HepG2 (cell line): ENCODE data around the gene VSTM4. TPM values are rescaled to one million over a fixed set of nuclear protein-coding genes. Genes with fewer than 3 reads are reported as not detected.

ENCODE experiments used
- ATAC-seq: fragments of 200-7000 bp; cut with Tn5 transposase; 3 replicates; pipeline ENCODE4 v1.9.1; 2020; ENCODE audit warnings: mild to moderate bottlenecking, moderate library complexity
- BruUV-seq: library from RNA; stranded (reverse); fragments of 400-500 nt; replicated peaks from 2 replicates; lab custom pipeline; 2021; lab: Mats Ljungman, UMichigan
- CTCF ChIA-PET: fragments of 300-600 bp; formaldehyde crosslinking; extraction: SDS; loops from one replicate; lab custom pipeline; 2021; ENCODE audit warnings: low total read pairs, inconsistent platforms, low intra/inter-chr PET ratio; lab: Yijun Ruan, JAX
- POLR2A ChIA-PET: fragments of 350-600 bp; sonication (Branson Sonifier 250); formaldehyde crosslinking; loops from one replicate; lab custom pipeline; 2020; ENCODE audit warnings: antibody characterized with exemption, inconsistent platforms; lab: Yijun Ruan, JAX
- DNase-seq: peaks from one replicate; pipeline ENCODE4 v3.0.0-alpha.2; 2015; ENCODE audit warnings: low spot score
- FAIRE-seq: peaks from 3 replicates; lab custom pipeline; 2011; peaks lifted over from hg19 to GRCh38; lab: Jason Lieb, UNC
- H2AFZ ChIP-seq: one replicate; pipeline ENCODE4 v1.6.1; 2011; ENCODE audit warnings: low read length, inconsistent platforms
- H3K27ac ChIP-seq: fragments of 300-600 bp; 3 replicates; pipeline ENCODE4 v1.8.0; 2011; ENCODE audit warnings: mixed run types, mild to moderate bottlenecking, mixed read lengths, low read length, inconsistent platforms; ENCODE audit not compliant: insufficient read depth; ENCODE audit errors: extremely low read length
- H3K27me3 ChIP-seq, 2 experiments: fragments of 200-600 bp in 1 of 2; 2 replicates in 1 of 2; 3 replicates in 1 of 2; pipeline versions ENCODE4 v1.6.0 to v1.8.0; 2011; ENCODE audit warnings: low read length in 2 of 2, mild to moderate bottlenecking in 2 of 2, moderate library complexity in 2 of 2, inconsistent platforms in 1 of 2; ENCODE audit not compliant: insufficient read depth in 2 of 2, control insufficient read depth in 1 of 2
- H3K36me3 ChIP-seq, 2 experiments: fragments of 200-600 bp in 1 of 2; replicated peaks in 1 of 2; 2 replicates in 1 of 2; 3 replicates in 1 of 2; pipeline versions ENCODE4 v1.5.1 to v1.8.0; 2011; ENCODE audit warnings: low read length in 2 of 2, inconsistent platforms in 1 of 2; ENCODE audit not compliant: insufficient read depth in 2 of 2, control insufficient read depth in 1 of 2
- H3K4me1 ChIP-seq: 2 replicates; pipeline ENCODE4 v1.5.1; 2012; ENCODE audit warnings: low read length, inconsistent platforms; ENCODE audit not compliant: insufficient read depth
- H3K4me2 ChIP-seq: 2 replicates; pipeline ENCODE4 v1.6.0; 2011; ENCODE audit warnings: low read depth, low read length, inconsistent platforms
- H3K4me3 ChIP-seq, 3 experiments: fragments of 200-600 bp in 1 of 3; sonication (generic), shearing (Covaris generic) in 1 of 3; replicated peaks in 1 of 3; 2 replicates each; pipeline ENCODE4 v1.5.1; 2011 to 2016; ENCODE audit warnings: low read length in 3 of 3, inconsistent platforms in 2 of 3, low read depth in 2 of 3, mild to moderate bottlenecking in 2 of 3, control low read depth in 1 of 3, mixed read lengths in 1 of 3; ENCODE audit not compliant: insufficient read depth in 1 of 3
- H3K79me2 ChIP-seq: one replicate; pipeline ENCODE4 v1.6.1; 2011; ENCODE audit warnings: low read length, inconsistent platforms; ENCODE audit not compliant: insufficient read depth
- H3K9ac ChIP-seq: 2 replicates; pipeline ENCODE4 v1.6.0; 2011; ENCODE audit warnings: mild to moderate bottlenecking, low read depth, low read length, inconsistent platforms; ENCODE audit not compliant: insufficient read depth
- H3K9me3 ChIP-seq: 2 replicates; pipeline ENCODE4 v1.5.1; 2012; ENCODE audit warnings: mild to moderate bottlenecking, low read length
- H4K20me1 ChIP-seq: 2 replicates; pipeline ENCODE4 v1.6.0; 2011; ENCODE audit warnings: inconsistent platforms, mild to moderate bottlenecking, low read length, moderate library complexity; ENCODE audit not compliant: insufficient read depth
- CREM ChIP-seq, 2 experiments: sonication (generic) in 1 of 2; formaldehyde crosslinking in 1 of 2; IDR thresholded peaks; 2 replicates each; pipeline versions ENCODE4 v1.4.0 to v1.6.1; 2016 to 2020; ENCODE audit warnings: antibody characterized with exemption in 1 of 2, mild to moderate bottlenecking in 1 of 2, missing genetic modification reagents in 1 of 2
- HDAC1 ChIP-seq: sonication (generic); formaldehyde crosslinking; IDR thresholded peaks from 2 replicates; pipeline ENCODE4 v1.5.1; 2020; ENCODE audit warnings: mild to moderate bottlenecking, missing genetic modification reagents
- KLF6 ChIP-seq: IDR thresholded peaks from 2 replicates; pipeline ENCODE4 v1.8.0; 2016; ENCODE audit warnings: missing biosample characterization, missing genetic modification reagents
- MXI1 ChIP-seq: IDR thresholded peaks from 3 replicates; pipeline ENCODE4 v1.6.1; 2012; ENCODE audit warnings: low read depth, low read length, inconsistent platforms, borderline replicate concordance
- NKX3-1 ChIP-seq: sonication (generic); formaldehyde crosslinking; IDR thresholded peaks from 2 replicates; pipeline ENCODE4 v1.5.0; 2020; ENCODE audit warnings: missing genetic modification reagents
- SMARCC2 ChIP-seq: fragments of 450-650 bp; IDR thresholded peaks from 2 replicates; pipeline ENCODE4 v1.6.1; 2017; ENCODE audit warnings: antibody characterized with exemption, mild to moderate bottlenecking
- SOX6 ChIP-seq, 2 experiments: fragments of 450-650 bp in 1 of 2; sonication (generic) in 1 of 2; formaldehyde crosslinking in 1 of 2; IDR thresholded peaks; 2 replicates each; pipeline versions ENCODE4 v1.4.0 to v1.6.1; 2017 to 2020; ENCODE audit warnings: antibody characterized with exemption in 1 of 2, mild to moderate bottlenecking in 1 of 2, missing genetic modification reagents in 1 of 2
- SP140L ChIP-seq: sonication (generic); formaldehyde crosslinking; IDR thresholded peaks from 2 replicates; pipeline ENCODE4 v1.4.0; 2020; ENCODE audit warnings: missing genetic modification reagents, borderline replicate concordance
- SP5 ChIP-seq: IDR thresholded peaks from 2 replicates; pipeline ENCODE4 v1.6.1; 2016; ENCODE audit warnings: low read depth, borderline replicate concordance
- TAF15 ChIP-seq: fragments of 200-400 bp; formaldehyde crosslinking; IDR thresholded peaks from one replicate; pipeline ENCODE4 v1.6.1; 2018; ENCODE audit warnings: mild to moderate bottlenecking, low read depth, low read length; ENCODE audit not compliant: poor library complexity, severe bottlenecking
- WIZ ChIP-seq: sonication (generic); formaldehyde crosslinking; IDR thresholded peaks from 2 replicates; pipeline ENCODE4 v1.5.1; 2020; ENCODE audit warnings: mild to moderate bottlenecking, missing genetic modification reagents
- ZBTB4 ChIP-seq: sonication (generic); formaldehyde crosslinking; IDR thresholded peaks from 2 replicates; pipeline ENCODE4 v1.4.0; 2020; ENCODE audit warnings: missing genetic modification reagents, mild to moderate bottlenecking, borderline replicate concordance
- ZMAT3 ChIP-seq: sonication (generic); formaldehyde crosslinking; conservative IDR thresholded peaks from 2 replicates; pipeline ENCODE4 v1.7.0; 2021; ENCODE audit warnings: missing genetic modification reagents
- ZNF136 ChIP-seq: sonication (generic); formaldehyde crosslinking; IDR thresholded peaks from 2 replicates; pipeline ENCODE4 v1.8.1; 2022; ENCODE audit warnings: low read depth, mild to moderate bottlenecking, moderate library complexity, missing genetic modification reagents
- ZNF18 ChIP-seq: sonication (generic); formaldehyde crosslinking; IDR thresholded peaks from 2 replicates; pipeline ENCODE4 v1.8.0; 2022; ENCODE audit warnings: mild to moderate bottlenecking, missing genetic modification reagents; ENCODE audit not compliant: insufficient replicate concordance
- ZNF317 ChIP-seq: sonication (generic); formaldehyde crosslinking; IDR thresholded peaks from 2 replicates; pipeline ENCODE4 v1.5.0; 2020; ENCODE audit warnings: mild to moderate bottlenecking, missing genetic modification reagents
- ZNF761 ChIP-seq: sonication (generic); formaldehyde crosslinking; conservative IDR thresholded peaks from 2 replicates; pipeline ENCODE4 v1.4.0; 2020; ENCODE audit warnings: mild to moderate bottlenecking, missing genetic modification reagents
- ZNF784 ChIP-seq: sonication (generic); formaldehyde crosslinking; IDR thresholded peaks from 2 replicates; pipeline ENCODE4 v1.5.1; 2020; ENCODE audit warnings: missing genetic modification reagents, mild to moderate bottlenecking, borderline replicate concordance
- WGBS: methylation state at CpG from one replicate; pipeline ENCODE4 v1.1.6; 2017; ENCODE audit warnings: low lambda C conversion rate; 5-methylcytosine and 5-hydroxymethylcytosine counted together
- in situ Hi-C: cut with HindIII; loops from 2 replicates; pipeline ENCODE4 v1.10.0; 2017; ENCODE audit warnings: low pct_unique_long_range_greater_than_20kb; ENCODE audit not compliant: extremely low pct_ligation_motif_present
- intact Hi-C: fragments of 100-400 bp; cut with micrococcal nuclease; formaldehyde crosslinking; loops from one replicate; pipeline ENCODE4 v1.10.0; 2022; ENCODE audit not compliant: unreplicated experiment
- polyA plus RNA-seq, 8 experiments: library from polyadenylated mRNA; depleted of rRNA in 3 of 8; stranded (reverse) in 7 of 8; unstranded in 1 of 8; fragments of >200 nt; fragmentation: Illumina TruSeq in 4 of 8; extraction: Trizol in 4 of 8; gene quantifications; 2 replicates each; pipeline versions ENCODE4 v1.2.1 to v1.2.3, GENCODE V29; 2011 to 2016; ENCODE audit warnings: low read depth in 4 of 8, missing spikeins in 1 of 8, mixed read lengths in 1 of 8; ENCODE audit not compliant: insufficient read depth in 1 of 8
- total RNA-seq, 5 experiments: library from RNA; depleted of rRNA; stranded (reverse); fragments of >200 nt; fragmentation: Illumina TruSeq; extraction: Trizol; gene quantifications; 2 replicates each; pipeline ENCODE4 v1.2.3, GENCODE V29; 2016; ENCODE audit warnings: low read depth in 1 of 5

The VSTM4 gene
- total and polyA plus RNA-seq, 2 of the 13 experiments (the other 11 are each of a cell fraction or from before 2014, with no cell fraction given) = not detected

GRCh38 chr10:49076741-49077521 lies 38.4 kb downstream of the VSTM4 start:
- Histone ChIP-seq H3K27ac (no peak overlapping the region), H3K4me3 (no peak overlapping the region), H3K4me1 (peaks cover 13% of the 10 kb centered on the region), H3K27me3 (no peaks in the 10 kb centered on the region), H3K36me3 (no peaks in the 10 kb centered on the region), H3K9ac (no peak overlapping the region), H3K9me3 (no peaks in the 10 kb centered on the region), H4K20me1 (no peaks in the 10 kb centered on the region), H3K4me2 (no peak overlapping the region), H3K79me2 (no peaks in the 10 kb centered on the region), H2AFZ (no peak overlapping the region)
- TF ChIP-seq ZNF317 (CRISPR knock-in tag) (no peak), ZBTB4 (CRISPR knock-in tag) (no peak), ZNF136 (CRISPR knock-in tag) (no peak), TAF15 (no peak), KLF6 (CRISPR knock-in tag) (no peak), SMARCC2 (no peak), WIZ (CRISPR knock-in tag) (no peak), CREM (IDR thresholded peaks at IDR 0.05) (no peak), CREM (CRISPR knock-in tag; IDR thresholded peaks at IDR 0.05) (no peak), HDAC1 (no peak), MXI1 (no peak), ZNF761 (CRISPR knock-in tag) (no peak), ZMAT3 (CRISPR knock-in tag) (no peak), SP140L (CRISPR knock-in tag) (no peak), NKX3-1 (CRISPR knock-in tag) (no peak), SP5 (no peak), ZNF784 (CRISPR knock-in tag) (no peak), ZNF18 (CRISPR knock-in tag) (no peak), SOX6 (IDR thresholded peaks at IDR 0.05) (no peak), SOX6 (CRISPR knock-in tag; IDR thresholded peaks at IDR 0.05) (no peak)
- in situ Hi-C loops (no loop called here), intact Hi-C loops (no loop called here)
- POLR2A ChIA-PET = no interaction called here
- 23% methylated on average over 13 of the region's 13 CpGs for WGBS
- BruUV-seq = no TSS peak
- CTCF ChIA-PET = no interaction called here
- FAIRE-seq (no peak), ATAC-seq (no peak), DNase-seq (no peak)
